ENCODE data around the gene COLEC11. TPM values are rescaled to one million over a fixed set of nuclear protein-coding genes. Genes with fewer than 3 reads are reported as not detected.

Gene COLEC11
- total RNA-seq, 4 donors from 2014 or later, result 3.6 to 15.9 (median 5.9) TPM

GRCh38 chr2:3692375-3692774, 97.5 kb downstream of the COLEC11 start:
- TF ChIP-seq CTCF (IDR thresholded peaks at IDR 0.05), result no peak
- ATAC-seq (ENCODE audit: low FRiP score) (no peak), DNase-seq (ENCODE audit: low spot score) (no peak)

Small RNAs within 50 kb of the gene (small RNA-seq; reads per million reads assigned to genes)
- not detected for gene TMSB4XP2

Other genes starting within 250 kb of the COLEC11 start
- gene EIPR1, start 217.3 kb upstream of the COLEC11 start, total RNA-seq, result 10 to 100 TPM; 18.5 to 29.8 (median 21.5) TPM
- 10 to 100 TPM; 39.3 to 92.1 (median 53.9) TPM for gene TRAPPC12, start 215.4 kb upstream of the COLEC11 start, total RNA-seq
- 100 to 1,000 TPM in 1 of 4 donors, 10 to 100 TPM in 3; 54.6 to 117 (median 71.3) TPM for gene ADI1, start 75.6 kb upstream of the COLEC11 start, total RNA-seq
- 10 to 100 TPM; 17.9 to 26.3 (median 23.8) TPM for gene RNASEH1, start 36.8 kb upstream of the COLEC11 start, total RNA-seq
- gene RPS7, start 19.9 kb upstream of the COLEC11 start, total RNA-seq, result 1,000 to 10,000 TPM; 2,150 to 4,864 (median 2,988) TPM
- not detected for gene ALLC, start 63.1 kb downstream of the COLEC11 start, total RNA-seq
- gene DCDC2C, start 108.5 kb downstream of the COLEC11 start, total RNA-seq, result 1 to 10 TPM in 1 of 4 donors, under 1 TPM in 1, not detected in 2; 0.31 to 1.4 TPM

Measured in omental fat pad (tissue), 4 donors.